Keratinocyte (primary cell): ENCODE results near the gene NTSR1. TPM values are rescaled to one million over a fixed set of nuclear protein-coding genes. Genes with fewer than 3 reads are reported as not detected.

Source experiments
- DNase-seq: peaks from one replicate; pipeline ENCODE4 v3.0.0-alpha.2; 2011; ENCODE audit warnings: low read depth, missing footprints, low spot score
- FAIRE-seq: peaks from 2 replicates; lab custom pipeline; 2011; peaks lifted over from hg19 to GRCh38; lab: Jason Lieb, UNC
- H2AFZ ChIP-seq: 2 replicates; pipeline ENCODE4 v1.6.0; 2012; ENCODE audit warnings: low read length, control low read depth, inconsistent platforms; ENCODE audit not compliant: control insufficient read depth
- H3K27ac ChIP-seq: 2 replicates; pipeline ENCODE4 v1.5.1; 2011; ENCODE audit warnings: low read length; ENCODE audit not compliant: control insufficient read depth, insufficient read depth
- H3K27me3 ChIP-seq: 3 replicates; pipeline ENCODE4 v1.6.0; 2011; ENCODE audit warnings: low read length; ENCODE audit not compliant: control insufficient read depth, insufficient read depth; ENCODE audit errors: extremely low read depth
- H3K36me3 ChIP-seq, 2 experiments: 2 replicates in 1 of 2; 3 replicates in 1 of 2; pipeline ENCODE4 v1.5.1; 2011; ENCODE audit warnings: low read length in 2 of 2, mild to moderate bottlenecking in 1 of 2; ENCODE audit not compliant: control insufficient read depth in 2 of 2, insufficient read depth in 2 of 2; ENCODE audit errors: extremely low read depth in 1 of 2
- H3K4me1 ChIP-seq: 3 replicates; pipeline ENCODE4 v1.5.1; 2011; ENCODE audit warnings: low read length; ENCODE audit not compliant: control insufficient read depth, insufficient read depth; ENCODE audit errors: extremely low read depth
- H3K4me2 ChIP-seq: 3 replicates; pipeline ENCODE4 v1.6.0; 2011; ENCODE audit warnings: low read depth, low read length; ENCODE audit not compliant: control insufficient read depth, insufficient read depth; ENCODE audit errors: extremely low read depth
- H3K4me3 ChIP-seq, 3 experiments: fragments of 200-600 bp in 1 of 3; sonication (generic) in 1 of 3; 2 replicates in 2 of 3; 3 replicates in 1 of 3; pipeline ENCODE4 v1.5.1; 2011 to 2016; ENCODE audit warnings: low read length in 3 of 3, mild to moderate bottlenecking in 3 of 3, control low read depth in 2 of 3, inconsistent platforms in 1 of 3, low read depth in 1 of 3, mixed read lengths in 1 of 3, mixed run types in 1 of 3, moderate library complexity in 1 of 3; ENCODE audit not compliant: control insufficient read depth in 2 of 3, insufficient read depth in 2 of 3; ENCODE audit errors: extremely low read depth in 1 of 3
- H3K79me2 ChIP-seq: 2 replicates; pipeline ENCODE4 v1.6.0; 2012; ENCODE audit warnings: low read length; ENCODE audit not compliant: control insufficient read depth, insufficient read depth
- H3K9ac ChIP-seq: 3 replicates; pipeline ENCODE4 v1.6.0; 2011; ENCODE audit warnings: low read length; ENCODE audit not compliant: control insufficient read depth, insufficient read depth; ENCODE audit errors: extremely low read depth
- H3K9me1 ChIP-seq: 3 replicates; pipeline ENCODE4 v1.6.0; 2011; ENCODE audit warnings: low read length; ENCODE audit not compliant: control insufficient read depth, insufficient read depth; ENCODE audit errors: extremely low read depth
- H3K9me3 ChIP-seq: 2 replicates; pipeline ENCODE4 v1.5.1; 2012; ENCODE audit warnings: low read depth, low read length; ENCODE audit not compliant: control insufficient read depth
- H4K20me1 ChIP-seq: 3 replicates; pipeline ENCODE4 v1.6.0; 2011; ENCODE audit warnings: low read length; ENCODE audit not compliant: control insufficient read depth, insufficient read depth; ENCODE audit errors: extremely low read depth
- CTCF ChIP-seq, 3 experiments: IDR thresholded peaks in 1 of 3; conservative IDR thresholded peaks in 1 of 3; optimal IDR thresholded peaks in 1 of 3; 2 replicates in 2 of 3; 3 replicates in 1 of 3; pipeline versions ENCODE3 to v1.5.1; 2011; ENCODE audit warnings: low read length in 3 of 3, mild to moderate bottlenecking in 3 of 3, moderate library complexity in 2 of 3, control low read depth in 1 of 3, inconsistent platforms in 1 of 3; ENCODE audit not compliant: insufficient read depth in 2 of 3; ENCODE audit errors: extremely low read depth in 1 of 3
- EZH2 ChIP-seq: IDR thresholded peaks from one replicate; pipeline ENCODE4 v1.6.1; 2012; ENCODE audit warnings: inconsistent platforms, mild to moderate bottlenecking, low read length, moderate library complexity
- dilution Hi-C: fragments of 300-500 bp; cut with MboI; formaldehyde crosslinking; loops from one replicate; pipeline ENCODE4 v1.7.0; 2020; ENCODE audit warnings: low sequenced_read_pairs; ENCODE audit not compliant: extremely low pct_ligation_motif_present
- polyA plus RNA-seq, 5 experiments: library from polyadenylated mRNA; depleted of rRNA in 3 of 5; stranded (reverse) in 3 of 5; stranded (forward) in 1 of 5; unstranded in 1 of 5; fragments of >200 nt; gene quantifications; 1 replicate in 1 of 5; 2 replicates in 3 of 5; 3 replicates in 1 of 5; pipeline versions ENCODE4 v1.2.1 to v1.2.3, GENCODE V29; 2011 to 2012; ENCODE audit warnings: missing spikeins in 2 of 5, low read depth in 1 of 5, low replicate concordance in 1 of 5

NTSR1 gene
- polyA plus RNA-seq, 1 donor (not counting 4 experiments of a cell fraction or from before 2014, with no cell fraction given), result 0.55 TPM

GRCh38 chr20:62675156-62675876 is 33.3 kb upstream of the NTSR1 start:
- no peak overlapping the region for H3K9ac ChIP-seq
- no peaks in the 10 kb centered on the region for H3K36me3 ChIP-seq
- no peak overlapping the region for H3K4me2 ChIP-seq
- H3K9me3 ChIP-seq, result no peaks in the 10 kb centered on the region
- DNase-seq (no peak), FAIRE-seq (no peak)
- no peak for TF ChIP-seq CTCF (optimal IDR thresholded peaks at IDR 0.05 in 1 of 3, IDR thresholded peaks at IDR 0.05 in 1 of 3, conservative IDR thresholded peaks at IDR 0.05 in 1 of 3; ENCODE audit: extremely low read depth in 1 of 3, insufficient read depth in 2 of 3, low read length in 3 of 3)
- no peak for TF ChIP-seq EZH2
- no peak overlapping the region for H2AFZ ChIP-seq
- H3K79me2 ChIP-seq, result no peaks in the 10 kb centered on the region
- no peak overlapping the region for H3K27ac ChIP-seq
- H3K27me3 ChIP-seq, result peaks cover 26% of the 10 kb centered on the region
- dilution Hi-C loops, result no loop called here
- no peaks in the 10 kb centered on the region for H3K4me1 ChIP-seq
- H3K9me1 ChIP-seq, result no peaks in the 10 kb centered on the region
- H3K4me3 ChIP-seq, result no peak overlapping the region
- no peaks in the 10 kb centered on the region for H4K20me1 ChIP-seq

GRCh38 chr20:62675877-62676260 is 32.8 kb upstream of the NTSR1 start:
- no peak overlapping the region for H3K4me2 ChIP-seq
- DNase-seq (no peak), FAIRE-seq (no peak)
- no peak overlapping the region for H3K4me3 ChIP-seq
- no peaks in the 10 kb centered on the region for H3K9me1 ChIP-seq
- no peaks in the 10 kb centered on the region for H3K36me3 ChIP-seq
- H3K27ac ChIP-seq, result no peak overlapping the region
- no peak for TF ChIP-seq EZH2
- no peak for TF ChIP-seq CTCF (optimal IDR thresholded peaks at IDR 0.05 in 1 of 3, IDR thresholded peaks at IDR 0.05 in 1 of 3, conservative IDR thresholded peaks at IDR 0.05 in 1 of 3; ENCODE audit: extremely low read depth in 1 of 3, insufficient read depth in 2 of 3, low read length in 3 of 3)
- H2AFZ ChIP-seq, result no peak overlapping the region
- H3K9ac ChIP-seq, result no peak overlapping the region
- H3K27me3 ChIP-seq, result peaks cover 26% of the 10 kb centered on the region
- dilution Hi-C loops, result no loop called here
- H3K9me3 ChIP-seq, result no peaks in the 10 kb centered on the region
- no peaks in the 10 kb centered on the region for H3K4me1 ChIP-seq
- no peaks in the 10 kb centered on the region for H4K20me1 ChIP-seq
- H3K79me2 ChIP-seq, result no peaks in the 10 kb centered on the region
